ENCODE measurements around the gene ATP6V1E1. TPM values are rescaled to one million over a fixed set of nuclear protein-coding genes. Genes with fewer than 3 reads are reported as not detected.
A peak's percentile ranks its signal among the peaks of the same experiment; 100 is the strongest.
"Not testable (repeated sequence)": the region's sequence is repeated elsewhere in the genome, so short reads cannot be mapped to it uniquely, and the experiment has no call there.

The ATP6V1E1 gene
- total RNA-seq: 213 TPM
- long read RNA-seq, transcript ATP6V1E1-201 (9 exons, 1,402 nt): major isoform, 64 of 127 reads
- long read RNA-seq, partial matches to known transcripts: 61 of 127 reads
- long read RNA-seq, other reads (novel, unspliced or antisense): 0 of 127 reads

- TF ChIP-seq, protein P1, sequence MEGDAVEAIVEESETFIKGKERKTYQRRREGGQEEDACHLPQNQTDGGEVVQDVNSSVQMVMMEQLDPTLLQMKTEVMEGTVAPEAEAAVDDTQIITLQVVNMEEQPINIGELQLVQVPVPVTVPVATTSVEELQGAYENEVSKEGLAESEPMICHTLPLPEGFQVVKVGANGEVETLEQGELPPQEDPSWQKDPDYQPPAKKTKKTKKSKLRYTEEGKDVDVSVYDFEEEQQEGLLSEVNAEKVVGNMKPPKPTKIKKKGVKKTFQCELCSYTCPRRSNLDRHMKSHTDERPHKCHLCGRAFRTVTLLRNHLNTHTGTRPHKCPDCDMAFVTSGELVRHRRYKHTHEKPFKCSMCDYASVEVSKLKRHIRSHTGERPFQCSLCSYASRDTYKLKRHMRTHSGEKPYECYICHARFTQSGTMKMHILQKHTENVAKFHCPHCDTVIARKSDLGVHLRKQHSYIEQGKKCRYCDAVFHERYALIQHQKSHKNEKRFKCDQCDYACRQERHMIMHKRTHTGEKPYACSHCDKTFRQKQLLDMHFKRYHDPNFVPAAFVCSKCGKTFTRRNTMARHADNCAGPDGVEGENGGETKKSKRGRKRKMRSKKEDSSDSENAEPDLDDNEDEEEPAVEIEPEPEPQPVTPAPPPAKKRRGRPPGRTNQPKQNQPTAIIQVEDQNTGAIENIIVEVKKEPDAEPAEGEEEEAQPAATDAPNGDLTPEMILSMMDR (IDR thresholded peaks at IDR 0.05; ENCODE audit: borderline replicate concordance): no peak
- intact Hi-C loops (cut with micrococcal nuclease): no loop called here
These were observed at the start of gene ATP6V1E1 for GRCh38 chr22:17628406-17629172. Gene ATP6V1E1 (minus strand): TSS chr22:17628749. CDS start chr22:17628635, 114 bp downstream.

DNA sequence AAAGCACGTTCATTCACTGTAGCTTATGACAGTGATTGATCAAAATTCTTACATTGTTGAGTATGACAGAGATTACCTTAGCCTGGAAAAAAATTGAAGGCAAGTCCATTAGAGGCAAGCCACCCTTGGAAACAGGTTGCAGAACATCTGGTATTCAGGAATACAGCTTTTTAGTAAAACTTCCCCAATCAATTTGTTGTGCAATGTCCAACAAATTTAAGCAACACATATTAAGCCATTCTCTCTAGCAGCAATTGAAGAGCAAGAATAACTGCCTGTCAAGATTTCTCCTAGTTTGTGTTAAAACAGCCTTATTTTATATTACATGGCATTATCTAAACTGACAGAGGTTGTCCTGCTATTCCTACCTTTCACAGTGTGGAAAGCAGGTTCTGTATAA, 47.0 kb upstream of the ATP6V1E1 start:
- Histone ChIP-seq H3K27ac (replicated peaks) (no peak overlapping the region), H3K36me3 (peaks cover 4% of the 10 kb centered on the region), H3K4me3 (no peak overlapping the region), H3K27me3 (ENCODE audit: low read depth) (no peaks in the 10 kb centered on the region), H3K9me3 (replicated peaks) (no peaks in the 10 kb centered on the region), H3K4me1 (peaks cover 47% of the 10 kb centered on the region)
- no peak for DNase-seq
- intact Hi-C loops (cut with micrococcal nuclease): no loop called here
- TF ChIP-seq, protein P1 (IDR thresholded peaks at IDR 0.05; ENCODE audit: borderline replicate concordance): no peak

More at GRCh38 chr22:17628406-17629172, at the start of gene ATP6V1E1:
- no peaks in the 10 kb centered on the region for H3K9me3 ChIP-seq (replicated peaks)
- H3K27me3 ChIP-seq (ENCODE audit: low read depth): no peaks in the 10 kb centered on the region
- DNase-seq: peak; percentile 96
- H3K4me1 ChIP-seq: peaks cover 50% of the 10 kb centered on the region
- peak within 1 kb of the TSS; percentile 93 for H3K27ac ChIP-seq (replicated peaks)
- peak within 1 kb of the TSS; percentile 100 for H3K4me3 ChIP-seq
- peaks cover 8% of the 10 kb centered on the region for H3K36me3 ChIP-seq

DNA sequence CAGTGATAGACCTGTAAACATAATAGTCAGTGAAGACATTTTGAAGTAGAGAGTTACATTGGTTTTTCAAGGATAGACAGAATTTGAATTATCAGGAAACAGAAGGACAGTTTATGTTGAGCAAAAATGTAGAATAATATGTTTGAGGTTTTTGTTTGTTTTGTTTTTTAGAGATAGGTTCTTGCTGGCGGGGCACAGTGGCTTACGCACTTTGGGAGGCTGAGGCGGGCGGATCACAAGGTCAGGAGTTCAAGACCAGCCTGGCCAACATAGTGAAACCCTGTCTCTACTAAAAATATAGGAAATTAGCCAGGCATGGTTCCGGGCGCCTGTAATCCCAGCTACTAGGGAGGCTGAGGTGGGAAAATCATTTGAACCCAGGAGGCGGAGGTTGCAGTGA, 45.6 kb upstream of the ATP6V1E1 start:
- Histone ChIP-seq H3K27ac (replicated peaks) (no peak overlapping the region), H3K4me1 (peaks cover 40% of the 10 kb centered on the region), H3K9me3 (replicated peaks) (no peaks in the 10 kb centered on the region), H3K36me3 (peaks cover 17% of the 10 kb centered on the region), H3K27me3 (ENCODE audit: low read depth) (no peaks in the 10 kb centered on the region), H3K4me3 (no peak overlapping the region)
- no peak for DNase-seq
- TF ChIP-seq, protein P1 (IDR thresholded peaks at IDR 0.05; ENCODE audit: borderline replicate concordance): no peak
- intact Hi-C loops (cut with micrococcal nuclease): no loop called here

- peaks cover 27% of the 10 kb centered on the region for H3K4me1 ChIP-seq
- no peak for DNase-seq
- TF ChIP-seq, protein P1 (IDR thresholded peaks at IDR 0.05; ENCODE audit: borderline replicate concordance): no peak
- no peak overlapping the region for H3K27ac ChIP-seq (replicated peaks)
- peaks cover 17% of the 10 kb centered on the region for H3K36me3 ChIP-seq
- no peaks in the 10 kb centered on the region for H3K27me3 ChIP-seq (ENCODE audit: low read depth)
- H3K9me3 ChIP-seq (replicated peaks): no peaks in the 10 kb centered on the region
- intact Hi-C loops (cut with micrococcal nuclease): no loop called here
- H3K4me3 ChIP-seq: no peak overlapping the region
These were observed 44.0 kb upstream of the ATP6V1E1 start for GRCh38 chr22:17672417-17672991.

- H3K4me3 ChIP-seq: not testable (repeated sequence)
These were observed 43.1 kb upstream of the ATP6V1E1 start for GRCh38 chr22:17671521-17672092.

More at GRCh38 chr22:17671521-17672092, 43.1 kb upstream of the ATP6V1E1 start:
- Histone ChIP-seq H3K36me3 (peaks cover 24% of the 10 kb centered on the region), H3K4me1 (peaks cover 27% of the 10 kb centered on the region)
- H3K27ac ChIP-seq (replicated peaks); H3K27me3 ChIP-seq (ENCODE audit: low read depth); intact Hi-C loops (cut with micrococcal nuclease); H3K9me3 ChIP-seq (replicated peaks); DNase-seq: not testable (repeated sequence)

Measured in left ventricle myocardium inferior (tissue), 1 donor.